Measurements from ENCODE around the gene PHF1.
A peak's percentile ranks its signal among the peaks of the same experiment; 100 is the strongest.
"Not testable (repeated sequence)": the region's sequence is repeated elsewhere in the genome, so short reads cannot be mapped to it uniquely, and the experiment has no call there.

Gene PHF1

GRCh38 chr6:33392595-33392948 is 18.2 kb upstream of the PHF1 start:
- Histone ChIP-seq H3K27ac (ENCODE audit: low read depth, low read length) (no peak overlapping the region), H3K36me3 (ENCODE audit: control insufficient read depth, insufficient read depth, low read length) (peaks cover 14% of the 10 kb centered on the region), H3K27me3 (ENCODE audit: control insufficient read depth, insufficient read depth, low read length) (no peaks in the 10 kb centered on the region), H3K9me3 (ENCODE audit: control insufficient read depth, insufficient read depth, low read depth, low read length) (no peaks in the 10 kb centered on the region), H3K4me3 (ENCODE audit: low read depth, low read length) (peak overlapping the region; percentile 93), H3K4me1 (ENCODE audit: control insufficient read depth, insufficient read depth, low read length) (peaks cover 14% of the 10 kb centered on the region), H3K9ac (ENCODE audit: low read length) (peak overlapping the region; percentile 89)

GRCh38 chr6:33392979-33393378 is 17.8 kb upstream of the PHF1 start:
- Histone ChIP-seq H3K27me3 (ENCODE audit: control insufficient read depth, insufficient read depth, low read length) (no peaks in the 10 kb centered on the region), H3K9ac (ENCODE audit: low read length) (peak overlapping the region; percentile 89), H3K9me3 (ENCODE audit: control insufficient read depth, insufficient read depth, low read depth, low read length) (no peaks in the 10 kb centered on the region), H3K27ac (ENCODE audit: low read depth, low read length) (no peak overlapping the region), H3K4me3 (ENCODE audit: low read depth, low read length) (peak overlapping the region; percentile 93), H3K4me1 (ENCODE audit: control insufficient read depth, insufficient read depth, low read length) (peaks cover 14% of the 10 kb centered on the region), H3K36me3 (ENCODE audit: control insufficient read depth, insufficient read depth, low read length) (peaks cover 18% of the 10 kb centered on the region)

GRCh38 chr6:33397541-33397940 is 13.3 kb upstream of the PHF1 start:
- Histone ChIP-seq H3K4me1 (ENCODE audit: control insufficient read depth, insufficient read depth, low read length) (peaks cover 7% of the 10 kb centered on the region; the same call in 1 of the 2 replicates), H3K4me3 (ENCODE audit: low read depth, low read length) (no peak overlapping the region), H3K27ac (ENCODE audit: low read depth, low read length) (no peak overlapping the region), H3K36me3 (ENCODE audit: control insufficient read depth, insufficient read depth, low read length) (peaks cover 56% of the 10 kb centered on the region), H3K9ac (ENCODE audit: low read length) (no peak overlapping the region), H3K9me3 (ENCODE audit: control insufficient read depth, insufficient read depth, low read depth, low read length) (no peaks in the 10 kb centered on the region), H3K27me3 (ENCODE audit: control insufficient read depth, insufficient read depth, low read length) (no peaks in the 10 kb centered on the region)

GRCh38 chr6:33398601-33399000 is 12.2 kb upstream of the PHF1 start:
- not testable (repeated sequence) for H3K9me3 ChIP-seq (ENCODE audit: control insufficient read depth, insufficient read depth, low read depth, low read length); H3K27ac ChIP-seq (ENCODE audit: low read depth, low read length); H3K27me3 ChIP-seq (ENCODE audit: control insufficient read depth, insufficient read depth, low read length); H3K4me1 ChIP-seq (ENCODE audit: control insufficient read depth, insufficient read depth, low read length); H3K9ac ChIP-seq (ENCODE audit: low read length); H3K4me3 ChIP-seq (ENCODE audit: low read depth, low read length)
- H3K36me3 ChIP-seq (ENCODE audit: control insufficient read depth, insufficient read depth, low read length), result peaks cover 67% of the 10 kb centered on the region

- not testable (repeated sequence) for H3K27me3 ChIP-seq (ENCODE audit: control insufficient read depth, insufficient read depth, low read length); H3K4me3 ChIP-seq (ENCODE audit: low read depth, low read length); H3K4me1 ChIP-seq (ENCODE audit: control insufficient read depth, insufficient read depth, low read length); H3K27ac ChIP-seq (ENCODE audit: low read depth, low read length); H3K9me3 ChIP-seq (ENCODE audit: control insufficient read depth, insufficient read depth, low read depth, low read length); H3K9ac ChIP-seq (ENCODE audit: low read length)
- H3K36me3 ChIP-seq (ENCODE audit: control insufficient read depth, insufficient read depth, low read length), result peaks cover 78% of the 10 kb centered on the region
Observed at GRCh38 chr6:33399881-33400280, 10.9 kb upstream of the PHF1 start.

GRCh38 chr6:33404884-33405283 is 5.9 kb upstream of the PHF1 start:
- no peak overlapping the region for H3K4me3 ChIP-seq (ENCODE audit: low read depth, low read length)
- peaks cover 79% of the 10 kb centered on the region for H3K36me3 ChIP-seq (ENCODE audit: control insufficient read depth, insufficient read depth, low read length)
- no peaks in the 10 kb centered on the region for H3K27me3 ChIP-seq (ENCODE audit: control insufficient read depth, insufficient read depth, low read length)
- H3K27ac ChIP-seq (ENCODE audit: low read depth, low read length), result no peak overlapping the region
- no peak overlapping the region for H3K9ac ChIP-seq (ENCODE audit: low read length)
- peaks cover 3% of the 10 kb centered on the region; the same call in 1 of the 2 replicates for H3K4me1 ChIP-seq (ENCODE audit: control insufficient read depth, insufficient read depth, low read length)
- H3K9me3 ChIP-seq (ENCODE audit: control insufficient read depth, insufficient read depth, low read depth, low read length), result no peaks in the 10 kb centered on the region

- no peaks in the 10 kb centered on the region for H3K27me3 ChIP-seq (ENCODE audit: control insufficient read depth, insufficient read depth, low read length)
- no peak overlapping the region for H3K9ac ChIP-seq (ENCODE audit: low read length)
- H3K4me1 ChIP-seq (ENCODE audit: control insufficient read depth, insufficient read depth, low read length), result peaks cover 3% of the 10 kb centered on the region; the same call in 1 of the 2 replicates
- no peaks in the 10 kb centered on the region for H3K9me3 ChIP-seq (ENCODE audit: control insufficient read depth, insufficient read depth, low read depth, low read length)
- no peak overlapping the region for H3K27ac ChIP-seq (ENCODE audit: low read depth, low read length)
- H3K36me3 ChIP-seq (ENCODE audit: control insufficient read depth, insufficient read depth, low read length), result peaks cover 74% of the 10 kb centered on the region
- H3K4me3 ChIP-seq (ENCODE audit: low read depth, low read length), result no peak overlapping the region
Observed at GRCh38 chr6:33405386-33405940, 5.4 kb upstream of the PHF1 start.

GRCh38 chr6:33406126-33406525 is 4.7 kb upstream of the PHF1 start:
- Histone ChIP-seq H3K36me3 (ENCODE audit: control insufficient read depth, insufficient read depth, low read length) (peaks cover 69% of the 10 kb centered on the region), H3K4me3 (ENCODE audit: low read depth, low read length) (no peak overlapping the region), H3K9ac (ENCODE audit: low read length) (no peak overlapping the region), H3K9me3 (ENCODE audit: control insufficient read depth, insufficient read depth, low read depth, low read length) (no peaks in the 10 kb centered on the region), H3K4me1 (ENCODE audit: control insufficient read depth, insufficient read depth, low read length) (peaks cover 3% of the 10 kb centered on the region; the same call in 1 of the 2 replicates), H3K27ac (ENCODE audit: low read depth, low read length) (no peak overlapping the region), H3K27me3 (ENCODE audit: control insufficient read depth, insufficient read depth, low read length) (no peaks in the 10 kb centered on the region)

- Histone ChIP-seq H3K9me3 (ENCODE audit: control insufficient read depth, insufficient read depth, low read depth, low read length) (no peaks in the 10 kb centered on the region), H3K27ac (ENCODE audit: low read depth, low read length) (no peak overlapping the region), H3K36me3 (ENCODE audit: control insufficient read depth, insufficient read depth, low read length) (peaks cover 63% of the 10 kb centered on the region), H3K9ac (ENCODE audit: low read length) (no peak overlapping the region), H3K4me3 (ENCODE audit: low read depth, low read length) (no peak overlapping the region), H3K4me1 (ENCODE audit: control insufficient read depth, insufficient read depth, low read length) (peaks cover 3% of the 10 kb centered on the region; the same call in 1 of the 2 replicates), H3K27me3 (ENCODE audit: control insufficient read depth, insufficient read depth, low read length) (no peaks in the 10 kb centered on the region)
Observed at GRCh38 chr6:33407132-33407718, 3.6 kb upstream of the PHF1 start.

GRCh38 chr6:33410050-33410710 is 634 bp upstream of the PHF1 start:
- Histone ChIP-seq H3K4me1 (ENCODE audit: control insufficient read depth, insufficient read depth, low read length) (peaks cover 3% of the 10 kb centered on the region; the same call in 1 of the 2 replicates), H3K36me3 (ENCODE audit: control insufficient read depth, insufficient read depth, low read length) (peaks cover 62% of the 10 kb centered on the region), H3K9me3 (ENCODE audit: control insufficient read depth, insufficient read depth, low read depth, low read length) (no peaks in the 10 kb centered on the region), H3K27ac (ENCODE audit: low read depth, low read length) (no peak overlapping the region), H3K9ac (ENCODE audit: low read length) (peak overlapping the region; percentile 85), H3K4me3 (ENCODE audit: low read depth, low read length) (peak overlapping the region; percentile 83), H3K27me3 (ENCODE audit: control insufficient read depth, insufficient read depth, low read length) (no peaks in the 10 kb centered on the region)

- H3K27me3 ChIP-seq (ENCODE audit: control insufficient read depth, insufficient read depth, low read length), result no peaks in the 10 kb centered on the region
- peak overlapping the region; percentile 77 for H3K9ac ChIP-seq (ENCODE audit: low read length)
- H3K4me3 ChIP-seq (ENCODE audit: low read depth, low read length), result peak overlapping the region; percentile 83
- peaks cover 7% of the 10 kb centered on the region; the same call in 1 of the 2 replicates for H3K4me1 ChIP-seq (ENCODE audit: control insufficient read depth, insufficient read depth, low read length)
- H3K9me3 ChIP-seq (ENCODE audit: control insufficient read depth, insufficient read depth, low read depth, low read length), result no peaks in the 10 kb centered on the region
- no peak overlapping the region for H3K27ac ChIP-seq (ENCODE audit: low read depth, low read length)
- H3K36me3 ChIP-seq (ENCODE audit: control insufficient read depth, insufficient read depth, low read length), result peaks cover 62% of the 10 kb centered on the region
Observed at GRCh38 chr6:33411632-33412005, 805 bp downstream of the PHF1 start.
